A549 treated with RU486 at 1 μM for 4 hours (cell line): Measurements from ENCODE around the gene OR10J1. TPM values are rescaled to one million over a fixed set of nuclear protein-coding genes. Genes with fewer than 3 reads are reported as not detected.

Experiments
- total RNA-seq: library from RNA; stranded (reverse); fragments of 200-300 nt; extraction: Qiagen RNA extraction; gene quantifications from 5 replicates; pipeline ENCODE4 v1.2.3, GENCODE V29; 2022; ENCODE audit warnings: low read depth

The OR10J1 gene
- not detected in 5 replicates for total RNA-seq

GRCh38 chr1:159439422-159439821 is at the start of gene OR10J1:
TSS of gene OR10J1 (plus strand) at chr1:159439722. CDS start at chr1:159439792, 70 bp downstream.

GRCh38 chr1:159431904-159432303 is 7.6 kb upstream of the OR10J1 start, which contains the start of gene OR10J4:
TSS of gene OR10J4 (plus strand) at chr1:159432204.

Other genes with a start within 250 kb of the OR10J1 start
- not detected in 5 replicates for gene ACKR1, start 234.8 kb upstream of the OR10J1 start, total RNA-seq
- not detected in 5 replicates for gene FCER1A, start 137.4 kb upstream of the OR10J1 start, total RNA-seq
- not detected in 5 replicates for gene OR10J4, start 7.5 kb upstream of the OR10J1 start, total RNA-seq
- gene OR10J5, start 96.3 kb downstream of the OR10J1 start, total RNA-seq, result not detected in 5 replicates
- gene APCS, start 148.1 kb downstream of the OR10J1 start, total RNA-seq, result not detected in 5 replicates